Stimulated activated CD8-positive, alpha-beta memory T cell treated with anti-CD3 and anti-CD28 coated beads, Interleukin-4, amount 100 ng/mL, for 1 hour (primary cell): ENCODE measurements around the gene WDR86.

ENCODE experiments used
- DNase-seq, 2 donors: peaks; one replicate each; pipeline ENCODE4 v3.0.0-alpha.2; 2020; ENCODE audit warnings: low read depth in 2 of 2, low spot score in 1 of 2

The WDR86 gene

GRCh38 chr7:151352512-151352911 is 57.3 kb downstream of the WDR86 start:
- DNase-seq: no peak

GRCh38 chr7:151351967-151352366 is 57.9 kb downstream of the WDR86 start:
- DNase-seq: peak in 1 of 2 donors; percentile 27

- no peak for DNase-seq
These were observed 58.8 kb downstream of the WDR86 start for GRCh38 chr7:151351027-151351426.

- no peak for DNase-seq
These were observed 60.4 kb downstream of the WDR86 start for GRCh38 chr7:151349507-151349853.

GRCh38 chr7:151348970-151349369 is 60.9 kb downstream of the WDR86 start:
- no peak for DNase-seq

GRCh38 chr7:151347200-151347599 is 62.6 kb downstream of the WDR86 start:
- no peak for DNase-seq

- no peak for DNase-seq
These were observed 63.4 kb downstream of the WDR86 start for GRCh38 chr7:151346470-151346769.

- no peak for DNase-seq
These were observed 64.0 kb downstream of the WDR86 start for GRCh38 chr7:151345576-151346469.

GRCh38 chr7:151343516-151343915 is 66.3 kb downstream of the WDR86 start:
- DNase-seq: no peak

- DNase-seq: no peak
These were observed 67.0 kb downstream of the WDR86 start for GRCh38 chr7:151342811-151343210.

- DNase-seq: no peak
These were observed 67.7 kb downstream of the WDR86 start for GRCh38 chr7:151342102-151342646.

GRCh38 chr7:151341357-151342101 is 68.3 kb downstream of the WDR86 start, which contains the start of gene NUB1:
Gene NUB1, plus strand, starts transcription at chr7:151341812. Its CDS starts 3,538 bp downstream, at chr7:151345350.
- DNase-seq: peak; percentile 83 to 86

- no peak for DNase-seq
These were observed 69.0 kb downstream of the WDR86 start for GRCh38 chr7:151340794-151341356.

GRCh38 chr7:151339651-151340382 is 70.0 kb downstream of the WDR86 start:
- no peak for DNase-seq

- DNase-seq: no peak
These were observed 71.0 kb downstream of the WDR86 start for GRCh38 chr7:151338809-151339208.

- DNase-seq: no peak
These were observed 72.5 kb downstream of the WDR86 start for GRCh38 chr7:151337346-151337745.

GRCh38 chr7:151336027-151336708 is 73.7 kb downstream of the WDR86 start:
- no peak for DNase-seq

GRCh38 chr7:151334628-151335027 is 75.2 kb downstream of the WDR86 start:
- no peak for DNase-seq
